HG03045 (cell line): ENCODE results near the gene TGFB1.
"Not testable (repeated sequence)": the region's sequence is repeated elsewhere in the genome, so short reads cannot be mapped to it uniquely, and the experiment has no call there.

Experiments
- ATAC-seq: cut with Tn5 transposase; IDR thresholded peaks from one replicate; pipeline ENCODE4 v1.9.1; 2021; ENCODE audit warnings: mild to moderate bottlenecking, moderate library complexity; ENCODE audit not compliant: unreplicated experiment

Gene TGFB1

DNA sequence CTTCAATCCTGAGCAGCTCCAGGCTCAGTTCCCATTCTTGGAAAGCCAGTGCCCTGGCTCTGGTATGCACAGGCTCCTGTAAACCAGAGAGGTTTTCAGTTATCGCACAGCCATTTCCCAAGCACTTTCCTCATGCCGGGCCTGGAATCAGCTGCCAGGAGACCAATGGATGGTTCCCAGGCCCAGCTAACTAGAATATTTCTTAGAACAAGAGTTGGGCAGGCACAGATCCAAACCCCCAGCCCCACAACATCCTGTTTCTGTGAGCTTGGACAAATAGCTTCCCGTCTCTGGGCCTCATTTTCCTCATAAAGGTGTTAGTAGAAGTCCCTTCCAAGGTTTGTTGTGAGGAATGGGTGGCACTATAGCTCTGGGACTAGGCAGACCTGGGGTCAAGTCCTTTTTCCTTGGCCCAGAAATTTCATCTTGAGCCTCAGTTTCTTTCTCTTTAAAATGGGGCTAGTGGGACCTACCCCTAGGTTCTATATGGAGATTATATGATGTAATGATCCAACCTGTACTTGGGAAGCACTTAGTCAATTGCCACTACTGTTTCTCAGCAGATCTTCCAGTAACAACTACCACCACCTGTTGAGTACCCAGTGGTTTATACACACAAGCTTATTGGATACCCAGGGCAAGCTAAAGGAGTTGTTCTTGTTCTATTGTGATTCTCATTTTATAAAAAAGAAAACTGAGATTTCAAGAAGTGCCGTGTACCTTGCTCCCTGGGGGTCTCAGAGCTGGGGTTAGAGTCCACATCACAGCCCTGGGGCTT is 48.8 kb downstream of the TGFB1 start:
- ATAC-seq: no peak

DNA sequence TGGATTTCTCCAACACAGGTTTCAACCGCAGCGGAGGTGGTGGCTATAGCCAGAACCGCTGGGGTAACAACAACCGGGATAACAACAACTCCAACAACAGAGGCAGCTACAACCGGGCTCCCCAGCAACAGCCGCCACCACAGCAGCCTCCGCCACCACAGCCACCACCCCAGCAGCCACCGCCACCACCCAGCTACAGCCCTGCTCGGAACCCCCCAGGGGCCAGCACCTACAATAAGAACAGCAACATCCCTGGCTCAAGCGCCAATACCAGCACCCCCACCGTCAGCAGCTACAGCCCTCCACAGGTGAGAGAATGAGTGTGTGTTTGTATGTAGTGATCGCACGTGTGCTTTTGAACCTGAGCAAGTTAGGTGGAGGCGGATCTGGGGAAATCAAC is 49.8 kb downstream of the TGFB1 start:
- no peak for ATAC-seq

DNA sequence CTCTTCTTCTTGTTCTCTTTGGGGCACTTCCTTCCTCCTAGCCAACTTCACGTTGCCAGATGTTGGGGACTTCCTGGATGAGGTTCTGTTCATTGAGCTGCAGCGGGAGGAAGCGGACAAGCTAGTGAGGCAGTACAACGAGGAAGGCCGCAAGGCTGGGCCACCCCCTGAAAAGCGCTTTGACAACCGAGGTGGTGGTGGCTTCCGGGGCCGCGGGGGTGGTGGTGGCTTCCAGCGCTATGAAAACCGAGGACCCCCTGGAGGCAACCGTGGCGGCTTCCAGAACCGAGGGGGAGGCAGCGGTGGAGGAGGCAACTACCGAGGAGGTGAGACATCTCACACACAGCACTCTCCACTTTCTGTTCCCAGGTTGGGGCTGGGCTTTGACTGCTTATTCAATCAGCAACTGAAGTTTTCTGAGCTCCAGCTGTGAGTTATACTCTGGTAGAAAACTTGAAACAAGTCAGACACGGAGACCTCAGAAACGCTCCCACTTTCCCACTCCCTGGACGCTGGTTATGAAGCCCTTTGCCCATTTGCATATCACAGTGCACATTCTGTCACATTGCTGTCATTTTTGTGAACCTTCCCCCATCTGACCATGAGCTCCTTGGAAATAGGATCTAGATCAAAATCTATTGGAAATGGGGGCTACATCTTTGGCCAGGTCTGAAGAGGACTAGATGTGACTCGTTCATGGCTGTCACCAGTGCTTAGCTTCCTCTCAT is 50.9 kb downstream of the TGFB1 start:
- ATAC-seq: no peak

DNA sequence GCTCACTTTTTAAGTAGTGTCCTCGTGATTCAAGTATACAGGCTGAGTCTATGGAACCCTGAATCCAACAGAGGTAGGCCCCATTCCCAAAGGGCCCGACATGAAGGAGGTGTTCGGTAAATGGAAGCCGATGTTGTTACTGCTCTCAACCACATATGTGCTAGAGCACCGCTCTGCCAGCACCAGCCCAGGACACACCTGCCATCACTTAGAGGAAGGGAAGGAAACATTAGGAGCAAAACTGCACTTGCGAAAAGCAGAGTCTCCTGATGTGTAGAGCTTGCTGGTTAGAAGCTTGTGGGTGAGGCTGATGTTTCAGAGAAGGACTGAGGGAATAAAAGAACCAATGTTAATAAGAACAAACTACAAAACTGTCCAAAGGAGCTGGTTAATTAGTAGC is 53.2 kb downstream of the TGFB1 start:
- no peak for ATAC-seq

DNA sequence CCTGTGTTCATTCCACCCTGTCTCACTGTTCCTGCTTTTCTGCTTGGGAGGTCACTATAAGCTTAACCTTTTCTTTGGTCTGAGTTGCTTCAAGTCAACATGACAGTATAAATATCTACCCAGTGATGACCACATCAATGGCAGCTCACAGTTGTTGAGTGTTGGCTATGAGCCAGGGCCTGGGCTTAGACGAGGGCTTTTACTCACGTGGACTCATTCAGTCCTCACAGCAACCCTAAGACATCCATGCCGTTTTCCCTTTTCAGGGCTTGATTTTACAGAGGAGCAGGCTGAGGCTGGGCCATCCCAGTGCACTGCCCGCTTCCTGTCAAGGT is 54.0 kb downstream of the TGFB1 start:
- ATAC-seq: no peak

DNA sequence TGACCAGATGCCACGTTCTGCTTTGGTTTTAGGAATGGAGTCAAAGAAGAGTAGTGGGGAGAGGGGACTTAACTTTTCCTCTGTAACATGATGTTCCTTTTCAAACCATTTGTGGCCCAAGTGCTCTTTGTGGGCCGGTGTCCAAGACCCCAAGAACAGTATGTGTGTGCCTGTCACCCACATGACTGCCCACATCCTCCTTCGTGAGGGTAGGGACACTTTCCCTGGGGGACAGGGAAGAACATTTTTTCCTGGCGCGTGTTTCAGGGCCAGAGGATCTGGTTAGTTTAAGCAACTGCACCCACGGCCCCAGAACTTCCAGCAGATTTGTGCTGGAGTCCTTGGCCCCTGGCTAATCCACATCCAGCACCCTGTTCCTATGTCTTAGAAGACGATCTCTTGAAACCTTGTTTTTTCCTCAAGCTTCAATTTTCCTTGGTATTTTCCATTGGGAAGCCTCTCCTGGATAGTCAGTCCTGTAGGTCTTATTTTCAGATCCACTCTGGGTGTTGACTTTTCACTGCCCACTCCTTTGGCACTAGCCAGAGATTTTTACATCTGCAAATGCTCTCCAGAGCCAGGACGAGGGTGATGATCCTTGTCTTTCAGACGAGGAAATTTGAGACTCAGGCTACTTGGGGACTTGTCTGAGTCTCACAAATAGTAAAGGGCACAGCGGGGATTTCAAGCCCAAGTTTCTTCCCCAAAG is 54.5 kb downstream of the TGFB1 start:
- no peak for ATAC-seq

DNA sequence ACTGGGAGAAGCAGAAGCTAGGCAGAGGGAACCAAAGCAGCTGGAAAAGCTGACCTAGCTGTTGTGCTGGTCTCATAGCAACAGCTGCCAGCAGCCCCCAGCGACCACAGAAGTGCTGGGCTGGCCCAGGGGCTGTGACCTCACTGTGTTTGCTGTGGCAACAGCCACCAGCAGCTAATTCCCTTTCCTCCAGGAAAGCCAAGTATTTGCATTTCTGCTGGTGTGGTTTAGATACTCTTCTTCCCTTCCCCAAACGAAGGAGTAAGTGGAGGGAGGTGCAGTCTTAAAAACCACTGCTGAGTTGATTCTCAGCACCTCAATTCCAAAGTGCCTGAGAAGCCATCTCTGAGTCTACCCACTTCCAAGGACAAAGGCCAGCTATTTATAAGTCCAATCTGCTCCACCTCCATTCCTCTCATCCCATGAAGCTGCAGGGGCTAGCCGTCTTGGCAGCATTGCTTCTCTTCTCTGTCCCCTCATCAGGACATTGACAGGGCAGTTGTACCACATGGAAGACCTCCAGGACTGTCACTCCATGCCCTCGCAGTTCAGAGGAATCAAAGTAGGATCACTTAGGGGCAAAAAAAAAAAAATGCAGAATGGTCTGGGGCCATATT is 55.3 kb downstream of the TGFB1 start:
- ATAC-seq: no peak

DNA sequence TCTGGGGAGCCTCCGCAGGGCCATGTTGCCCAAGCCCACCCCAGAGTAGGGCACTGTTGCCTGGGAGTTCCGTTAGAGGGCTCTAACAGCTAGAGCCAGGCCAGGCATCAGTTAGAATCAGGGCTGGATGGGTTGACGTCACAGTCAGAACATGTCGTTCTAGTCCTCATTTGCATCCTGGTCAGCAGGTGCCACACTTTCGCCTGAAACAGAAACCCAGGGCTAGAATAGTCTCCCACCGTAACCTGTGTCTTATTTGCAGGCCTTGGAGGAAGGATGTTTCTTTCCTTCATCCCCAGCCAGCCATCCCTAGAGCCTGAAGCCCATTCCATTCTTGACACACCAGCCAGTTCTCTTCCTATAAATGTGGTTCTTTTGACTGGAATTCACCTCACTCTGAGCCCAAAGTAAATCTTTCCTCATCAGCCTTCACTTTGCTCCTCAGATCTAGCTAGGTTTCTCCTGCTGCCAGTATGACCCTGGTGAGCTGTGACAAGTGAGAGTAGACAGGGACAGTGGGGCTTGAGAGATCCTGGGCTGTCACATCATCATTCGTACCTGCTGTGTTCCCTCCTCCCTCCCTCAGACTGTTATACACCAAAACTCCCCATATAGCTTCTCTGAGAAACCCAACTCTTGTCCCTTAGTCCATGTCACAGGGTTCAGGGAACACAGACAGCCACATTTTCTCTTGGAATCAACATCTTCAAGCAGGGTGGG is 55.9 kb downstream of the TGFB1 start:
- ATAC-seq: peak; percentile 66

DNA sequence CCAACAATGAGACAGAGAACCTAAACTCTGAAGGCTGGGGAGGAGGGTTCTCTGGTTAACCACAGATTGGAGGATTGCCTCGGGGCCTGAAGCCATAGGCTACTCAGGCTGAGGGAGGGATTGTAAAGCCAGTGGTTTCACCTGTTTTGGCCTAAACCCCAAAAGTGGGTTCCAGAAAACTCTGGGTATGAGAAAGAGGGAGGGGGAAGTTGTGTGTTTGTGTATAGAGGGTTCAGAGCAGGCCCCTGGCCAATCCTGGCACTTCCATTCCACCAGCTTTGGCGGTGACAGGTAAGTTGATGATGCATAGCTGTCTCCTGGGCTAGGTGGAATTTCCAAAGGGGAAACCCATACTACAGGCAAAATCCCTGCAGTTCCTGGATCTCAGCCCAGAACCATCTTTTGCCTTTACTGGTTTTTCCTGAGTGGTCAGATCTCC is 57.3 kb downstream of the TGFB1 start:
- no peak for ATAC-seq

DNA sequence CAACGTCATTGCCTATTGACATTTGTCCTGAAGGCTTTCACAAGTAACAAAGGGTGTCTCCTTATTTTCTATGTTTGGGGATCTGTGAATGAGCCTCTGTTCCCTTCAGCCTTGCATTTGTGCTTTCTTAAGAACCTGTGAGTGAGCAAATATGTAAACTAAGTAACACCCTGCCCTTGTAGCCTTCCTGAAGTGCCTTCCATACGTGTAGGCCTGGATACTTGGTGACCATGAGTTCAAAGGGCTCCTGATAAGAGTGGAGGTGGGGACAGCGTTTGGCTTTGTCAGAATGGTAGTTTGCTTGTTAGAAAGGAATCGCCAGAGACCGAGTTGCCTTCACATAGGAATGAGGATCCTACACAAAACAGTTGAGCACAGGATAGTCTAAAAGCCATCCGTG is 58.2 kb downstream of the TGFB1 start:
- no peak for ATAC-seq

DNA sequence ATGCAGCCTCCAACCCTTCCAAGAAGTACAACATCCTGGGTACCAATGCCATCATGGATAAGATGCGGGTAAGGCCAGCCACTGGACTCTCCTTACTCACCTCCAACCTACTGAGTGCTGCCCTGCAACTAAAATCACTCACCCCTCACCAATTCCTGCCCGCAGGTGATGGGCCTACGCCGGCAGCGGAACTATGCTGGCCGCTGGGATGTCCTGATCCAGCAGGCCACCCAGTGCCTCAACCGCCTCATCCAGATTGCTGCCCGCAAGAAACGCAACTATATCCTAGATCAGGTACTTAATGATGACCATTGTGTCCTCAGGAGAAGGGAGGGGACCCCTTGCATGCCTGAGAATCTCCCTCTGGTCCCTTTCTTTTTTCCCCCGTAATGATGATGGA is 59.3 kb downstream of the TGFB1 start:
- no peak for ATAC-seq

DNA sequence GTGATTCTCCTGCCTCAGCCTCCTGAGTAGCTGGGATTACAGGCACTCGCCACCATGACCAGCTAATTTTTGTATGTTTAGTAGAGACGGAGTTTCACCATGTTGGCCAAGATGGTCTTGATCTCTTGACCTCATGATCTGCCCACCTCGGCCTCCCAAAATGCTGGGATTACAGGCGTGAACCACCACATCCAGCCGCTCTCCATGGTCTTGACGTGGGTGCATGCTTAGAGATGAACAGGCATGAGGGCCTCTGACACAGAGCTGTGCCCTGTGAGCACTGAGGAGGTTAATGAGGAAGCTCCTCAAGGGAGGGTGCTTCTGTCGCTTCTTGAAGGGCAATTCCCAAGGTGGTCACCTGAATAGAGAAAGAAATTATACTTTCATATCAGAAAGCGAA is 63.9 kb downstream of the TGFB1 start:
- not testable (repeated sequence) for ATAC-seq

DNA sequence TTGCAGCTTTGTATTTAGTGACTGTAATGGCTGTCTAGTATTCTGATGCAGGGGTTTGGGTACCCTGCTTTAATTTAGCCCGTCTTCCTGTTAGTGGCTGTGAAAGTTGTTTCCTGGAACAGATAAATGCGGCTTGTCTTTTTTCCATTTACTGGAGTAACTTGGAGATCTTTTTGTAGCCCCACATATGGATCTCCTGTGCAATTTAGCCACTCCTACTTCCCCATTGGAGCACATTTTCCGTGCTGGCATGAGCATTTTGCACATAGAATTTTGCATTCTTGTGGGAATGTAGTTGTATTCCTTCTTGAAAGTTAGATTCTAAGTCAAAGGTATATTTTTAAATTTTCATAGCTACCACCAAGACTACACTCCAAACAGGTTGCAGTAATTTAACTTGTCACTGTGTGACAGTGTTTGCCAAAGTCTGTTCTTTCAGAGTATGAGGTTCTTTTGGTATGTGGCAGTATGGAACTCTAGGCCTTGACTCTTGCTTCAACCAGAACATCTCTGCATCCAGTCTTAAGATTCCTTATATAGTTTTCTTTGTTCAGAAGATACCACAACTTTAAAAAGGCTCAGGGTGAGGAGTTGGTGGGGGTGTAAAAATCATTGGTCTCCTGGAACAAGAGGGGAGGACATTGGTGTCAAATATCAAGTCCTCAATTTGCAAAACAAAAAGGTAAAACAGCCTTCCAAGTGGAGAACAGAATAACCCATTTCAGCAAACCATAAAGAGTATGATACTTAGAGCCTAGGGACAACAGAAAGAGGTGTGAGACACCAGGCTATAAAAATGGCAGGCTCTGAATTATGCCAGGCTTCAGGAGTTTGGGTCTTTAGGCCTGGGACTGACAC is 64.8 kb downstream of the TGFB1 start:
- ATAC-seq: no peak
